Sigmoid colon (tissue), 7 donors: ENCODE measurements around the gene SLFN14. TPM values are rescaled to one million over a fixed set of nuclear protein-coding genes. Genes with fewer than 3 reads are reported as not detected.
"Not testable (repeated sequence)": the region's sequence is repeated elsewhere in the genome, so short reads cannot be mapped to it uniquely, and the experiment has no call there.

Source experiments
- DNase-seq: peaks from one replicate; pipeline ENCODE4 v3.0.0-alpha.2; 2019
- H3K27ac ChIP-seq, 4 donors: fragments of 200-600 bp; sonication (generic); one replicate each; pipeline ENCODE4 v1.5.1; 2016 to 2019; ENCODE audit warnings: mild to moderate bottlenecking in 1 of 4
- H3K27me3 ChIP-seq, 3 donors: fragments of 200-600 bp; sonication (generic); one replicate each; pipeline ENCODE4 v1.5.1; 2019; ENCODE audit warnings: mild to moderate bottlenecking in 1 of 3
- H3K36me3 ChIP-seq, 4 donors: fragments of 200-600 bp; sonication (generic); one replicate each; pipeline ENCODE4 v1.5.1; 2016 to 2019
- H3K4me1 ChIP-seq, 4 donors: fragments of 200-600 bp; sonication (generic); one replicate each; pipeline ENCODE4 v1.5.1; 2017 to 2019
- H3K4me3 ChIP-seq, 4 donors: fragments of 200-600 bp; sonication (generic); one replicate each; pipeline ENCODE4 v1.5.1; 2017 to 2019; ENCODE audit warnings: mild to moderate bottlenecking in 2 of 4, moderate library complexity in 1 of 4
- H3K9me3 ChIP-seq, 4 donors: fragments of 200-600 bp in 3 of 4; sonication (generic) in 3 of 4; one replicate each; pipeline versions ENCODE4 v1.5.1 to v1.6.1; 2013 to 2019
- EP300 ChIP-seq, 4 donors: sonication (generic); formaldehyde crosslinking; IDR thresholded peaks; one replicate each; pipeline ENCODE4 v1.6.1; 2017; ENCODE audit warnings: antibody characterized with exemption in 4 of 4
- POLR2A ChIP-seq, 2 donors: fragments of 450-650 bp; IDR thresholded peaks; one replicate each; pipeline ENCODE4 v1.6.1; 2016; ENCODE audit warnings: antibody characterized with exemption in 2 of 2, mild to moderate bottlenecking in 2 of 2, moderate library complexity in 2 of 2
- POLR2AphosphoS5 ChIP-seq, 4 donors: sonication (generic); formaldehyde crosslinking; IDR thresholded peaks; one replicate each; pipeline ENCODE4 v1.6.1; 2017; ENCODE audit warnings: antibody characterized with exemption in 4 of 4
- WGBS, 2 donors: extraction: QIAGEN DNeasy Blood & Tissue Kit; methylation state at CpG; one replicate each; pipeline ENCODE4 v1.1.7; 2013; 5-methylcytosine and 5-hydroxymethylcytosine counted together
- intact Hi-C: fragments of 100-400 bp; cut with DNase I; formaldehyde crosslinking; loops from one replicate; pipeline ENCODE4 v1.15.1; 2023
- polyA plus RNA-seq, 3 donors: library from polyadenylated mRNA; stranded (reverse); fragments of 200-250 nt; gene quantifications; one replicate each; pipeline ENCODE4 v1.2.3, GENCODE V29; 2013
- total RNA-seq, 4 donors: library from RNA; depleted of rRNA; stranded (reverse); fragments of >200 nt; gene quantifications; one replicate each; pipeline ENCODE4 v1.1.0, GENCODE V29; 2016
- TF ChIP-seq, protein P1 (sequence below), 4 experiments: fragments of 450-650 bp in 3 of 4; fragments of 200-600 bp in 1 of 4; IDR thresholded peaks; one replicate each; pipeline ENCODE4 v1.5.1; 2016 to 2019; ENCODE audit warnings: antibody characterized with exemption in 4 of 4, mild to moderate bottlenecking in 3 of 4, moderate library complexity in 2 of 4
- donor health status: healthy with polysubstance abuse.
- donor health status: Bipolar disorder and iron deficiency.
- donor health status: healthy.

The SLFN14 gene
- total and polyA plus RNA-seq, 7 donors = not detected

DNA sequence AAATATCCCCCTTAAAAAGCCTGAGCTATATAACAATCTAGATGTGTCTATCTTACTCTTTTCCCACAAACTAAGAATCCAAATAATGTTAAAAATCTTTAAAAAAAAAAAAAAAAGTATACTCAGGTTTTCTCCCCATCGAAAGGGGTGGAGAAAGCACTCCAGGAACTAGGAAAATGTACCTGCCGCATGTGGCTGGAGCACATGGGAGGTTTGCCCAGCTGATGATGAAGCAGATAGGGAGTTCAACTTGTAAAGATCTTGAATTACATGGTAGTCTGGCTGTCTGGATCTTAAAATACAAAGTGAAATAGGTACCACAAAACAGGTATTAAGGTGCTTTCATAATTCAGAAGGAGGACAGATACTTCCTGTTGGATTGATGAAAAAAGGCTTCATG lies 8.8 kb upstream of the SLFN14 start:
- Histone ChIP-seq H3K9me3 (no peaks in the 10 kb centered on the region), H3K4me3 (no peak overlapping the region), H3K27ac (no peak overlapping the region), H3K4me1 (peaks cover 0 to 30% (median 24%) of the 10 kb centered on the region in 4 donors), H3K36me3 (peaks cover 0 to 2% (median 0%) of the 10 kb centered on the region in 4 donors), H3K27me3 (no peaks in the 10 kb centered on the region)
- TF ChIP-seq EP300 (IDR thresholded peaks at IDR 0.05) (no peak), POLR2AphosphoS5 (IDR thresholded peaks at IDR 0.05) (no peak), POLR2A (IDR thresholded peaks at IDR 0.05) (no peak)
- TF ChIP-seq, protein P1, sequence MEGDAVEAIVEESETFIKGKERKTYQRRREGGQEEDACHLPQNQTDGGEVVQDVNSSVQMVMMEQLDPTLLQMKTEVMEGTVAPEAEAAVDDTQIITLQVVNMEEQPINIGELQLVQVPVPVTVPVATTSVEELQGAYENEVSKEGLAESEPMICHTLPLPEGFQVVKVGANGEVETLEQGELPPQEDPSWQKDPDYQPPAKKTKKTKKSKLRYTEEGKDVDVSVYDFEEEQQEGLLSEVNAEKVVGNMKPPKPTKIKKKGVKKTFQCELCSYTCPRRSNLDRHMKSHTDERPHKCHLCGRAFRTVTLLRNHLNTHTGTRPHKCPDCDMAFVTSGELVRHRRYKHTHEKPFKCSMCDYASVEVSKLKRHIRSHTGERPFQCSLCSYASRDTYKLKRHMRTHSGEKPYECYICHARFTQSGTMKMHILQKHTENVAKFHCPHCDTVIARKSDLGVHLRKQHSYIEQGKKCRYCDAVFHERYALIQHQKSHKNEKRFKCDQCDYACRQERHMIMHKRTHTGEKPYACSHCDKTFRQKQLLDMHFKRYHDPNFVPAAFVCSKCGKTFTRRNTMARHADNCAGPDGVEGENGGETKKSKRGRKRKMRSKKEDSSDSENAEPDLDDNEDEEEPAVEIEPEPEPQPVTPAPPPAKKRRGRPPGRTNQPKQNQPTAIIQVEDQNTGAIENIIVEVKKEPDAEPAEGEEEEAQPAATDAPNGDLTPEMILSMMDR (IDR thresholded peaks at IDR 0.05) = no peak
- WGBS, 2 donors = 56 to 71% methylated on average over 2 of the region's 2 CpGs
- intact Hi-C loops = loop anchor here (2.0 to 5.0 kb wide), 2 partner anchors 312 to 589 kb away; partner anchors contain the start of gene LIG3
- no peak for DNase-seq

DNA sequence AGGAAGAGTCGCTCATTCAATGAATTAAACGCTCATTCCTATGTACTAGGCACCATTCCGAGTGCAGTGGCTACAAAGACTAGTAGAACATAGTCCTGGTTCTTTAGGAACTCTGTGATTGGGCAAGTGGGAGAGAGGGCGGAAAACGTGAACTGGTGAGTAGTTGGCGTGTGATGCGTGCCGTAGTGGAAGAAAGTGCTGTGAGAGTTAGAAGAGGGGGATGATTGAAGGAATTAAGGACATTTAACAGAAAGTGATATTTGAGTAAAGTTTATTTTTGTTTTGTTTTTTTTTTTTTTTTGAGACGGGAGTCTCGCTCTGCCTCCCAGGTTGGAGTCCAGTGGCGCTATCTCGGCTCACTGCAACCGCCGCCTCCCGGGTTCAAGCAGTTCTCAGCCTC lies 7.9 kb upstream of the SLFN14 start:
- Histone ChIP-seq H3K4me1 (peaks cover 0 to 30% (median 24%) of the 10 kb centered on the region in 4 donors), H3K4me3 (peak overlapping the region; percentile 51 to 70 (median 62)), H3K36me3 (no peaks in the 10 kb centered on the region), H3K27ac (peak overlapping the region; percentile 84 to 87 (median 85)), H3K27me3 (no peaks in the 10 kb centered on the region), H3K9me3 (no peaks in the 10 kb centered on the region)
- DNase-seq = no peak
- 11 to 26% methylated on average over 15 of the region's 15 CpGs for WGBS, 2 donors
- TF ChIP-seq EP300 (IDR thresholded peaks at IDR 0.05) (no peak), POLR2A (IDR thresholded peaks at IDR 0.05) (no peak)
- intact Hi-C loops = loop anchor here (2.0 to 5.0 kb wide), 2 partner anchors 311 to 588 kb away; partner anchors contain the start of gene LIG3

DNA sequence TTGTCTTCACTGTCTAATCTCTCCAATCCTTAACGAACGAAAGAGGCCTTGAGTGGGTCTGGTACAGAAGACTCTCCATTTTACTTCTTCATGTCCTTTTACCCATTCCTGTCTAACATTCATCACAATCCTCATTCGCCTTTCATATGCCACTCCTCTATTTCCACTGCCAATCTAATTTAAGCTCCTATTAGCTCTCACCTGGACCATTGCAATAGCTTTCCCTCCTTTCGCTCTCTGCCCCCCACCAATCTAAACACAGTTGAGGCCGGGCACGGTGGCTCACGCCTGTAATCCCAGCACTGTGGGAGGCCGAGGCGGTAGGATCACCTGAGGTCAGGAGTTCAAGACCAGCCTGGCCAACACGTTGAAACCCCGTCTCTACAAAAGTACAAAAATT lies 6.3 kb upstream of the SLFN14 start:
- Histone ChIP-seq H3K9me3 (no peaks in the 10 kb centered on the region), H3K27me3 (no peaks in the 10 kb centered on the region), H3K4me3 (peak overlapping the region; percentile 51 to 70 (median 62)), H3K36me3 (no peaks in the 10 kb centered on the region), H3K4me1 (peaks cover 0 to 30% (median 24%) of the 10 kb centered on the region in 4 donors), H3K27ac (peak overlapping the region in 1 of 4 donors; percentile 84)
- intact Hi-C loops = loop anchor here (5.0 kb wide), 1 partner anchor 310 kb away; no protein-coding TSS in a partner anchor
- TF ChIP-seq, protein P1 (IDR thresholded peaks at IDR 0.05) = no peak
- DNase-seq = no peak
- WGBS, 2 donors = 67 to 75% methylated on average over 11 of the region's 11 CpGs

GRCh38 chr17:35563181-35563580 lies 2.6 kb upstream of the SLFN14 start:
- DNase-seq, H3K36me3 ChIP-seq, H3K27me3 ChIP-seq, H3K27ac ChIP-seq, H3K9me3 ChIP-seq, H3K4me1 ChIP-seq, intact Hi-C loops, H3K4me3 ChIP-seq: not testable (repeated sequence)
- 75 to 85% methylated on average over 16 of the region's 16 CpGs for WGBS, 2 donors

DNA sequence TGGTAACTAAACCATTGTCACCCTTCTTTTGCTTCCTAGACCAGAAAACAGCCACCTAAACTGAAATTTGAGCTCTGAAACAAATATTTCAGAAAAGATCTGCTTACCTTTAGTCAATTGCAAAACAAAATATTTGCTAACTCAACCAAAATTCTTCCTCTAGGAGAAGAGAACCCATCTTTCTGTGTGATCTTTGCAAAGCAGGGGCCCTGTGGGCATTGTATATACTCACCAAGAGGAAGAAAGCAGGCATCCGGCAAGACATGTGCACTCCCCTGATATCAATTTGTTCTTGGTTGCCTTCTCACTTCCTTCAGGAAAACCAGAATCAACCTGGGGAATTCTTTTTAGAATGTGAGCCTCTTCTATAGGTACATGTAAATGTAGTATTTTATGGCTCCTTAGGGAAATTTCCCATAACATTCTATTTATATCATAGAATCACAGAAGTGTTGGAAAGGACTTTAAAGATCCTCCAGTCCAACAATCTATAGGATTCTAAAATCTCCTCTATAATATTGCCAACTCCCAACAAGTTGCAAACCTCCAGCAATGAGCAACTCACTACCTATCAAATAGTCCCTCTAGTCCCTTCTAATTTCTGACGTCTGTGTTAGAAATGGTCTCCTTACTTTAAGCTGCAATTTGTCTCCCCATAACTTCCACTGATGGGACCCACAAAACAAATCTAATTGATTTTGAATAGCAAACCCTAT lies 966 bp downstream of the SLFN14 start:
- H3K27me3 ChIP-seq = peaks cover 0 to 6% (median 0%) of the 10 kb centered on the region in 3 donors
- no peak for DNase-seq

More for the DNA sequence above, 966 bp downstream of the SLFN14 start:
- H3K27ac ChIP-seq = no peak overlapping the region
- WGBS, 2 donors = 62 to 78% methylated on average over 2 of the region's 2 CpGs
- H3K36me3 ChIP-seq = no peaks in the 10 kb centered on the region
- no peak overlapping the region for H3K4me3 ChIP-seq
- no peaks in the 10 kb centered on the region for H3K4me1 ChIP-seq
- H3K9me3 ChIP-seq = no peaks in the 10 kb centered on the region
- intact Hi-C loops = no loop called here
- TF ChIP-seq POLR2A (IDR thresholded peaks at IDR 0.05) = no peak
- TF ChIP-seq, protein P1 (IDR thresholded peaks at IDR 0.05) = no peak
- TF ChIP-seq POLR2AphosphoS5 (IDR thresholded peaks at IDR 0.05) = no peak
- no peak for TF ChIP-seq EP300 (IDR thresholded peaks at IDR 0.05)
